Measurements from ENCODE around the gene RNF214.

Gene RNF214

GRCh38 chr11:117202386-117203068, 29.9 kb upstream of the RNF214 start:
- Histone ChIP-seq H3K4me2 (ENCODE audit: insufficient read depth, low read length) (no peak overlapping the region), H3K9me3 (ENCODE audit: insufficient read depth, low read length, severe bottlenecking) (no peaks in the 10 kb centered on the region), H4K20me1 (ENCODE audit: insufficient read depth, low read length) (no peaks in the 10 kb centered on the region), H3K4me3 (ENCODE audit: low read depth in 1 of 2, low read length in 2 of 2) (no peak overlapping the region), H2AFZ (ENCODE audit: low read depth, low read length) (no peak overlapping the region), H3K4me1 (ENCODE audit: insufficient read depth, low read length) (no peaks in the 10 kb centered on the region), H3K9ac (ENCODE audit: low read depth, low read length) (no peak overlapping the region), H3K27me3 (ENCODE audit: insufficient read depth, low read length, poor library complexity) (no peaks in the 10 kb centered on the region), H3K27ac (ENCODE audit: low read length) (no peak overlapping the region), H3K36me3 (ENCODE audit: insufficient read depth, low read length) (peaks cover 12% of the 10 kb centered on the region), H3K79me2 (ENCODE audit: insufficient read depth, low read length) (no peaks in the 10 kb centered on the region)
- TF ChIP-seq EZH2 (IDR thresholded peaks at IDR 0.05; ENCODE audit: borderline replicate concordance, low read depth, low read length, severe bottlenecking) (no peak), CTCF (IDR thresholded peaks at IDR 0.05; ENCODE audit: borderline replicate concordance, extremely low read depth, low read length, poor library complexity, severe bottlenecking) (no peak)
- DNase-seq = no peak
- no peak for ATAC-seq (ENCODE audit: insufficient read depth, low read depth)

GRCh38 chr11:117203069-117203407, 29.4 kb upstream of the RNF214 start:
- no peak overlapping the region for H2AFZ ChIP-seq (ENCODE audit: low read depth, low read length)
- peaks cover 12% of the 10 kb centered on the region for H3K36me3 ChIP-seq (ENCODE audit: insufficient read depth, low read length)
- no peak overlapping the region for H3K4me2 ChIP-seq (ENCODE audit: insufficient read depth, low read length)
- ATAC-seq (ENCODE audit: insufficient read depth, low read depth) = no peak
- no peak for TF ChIP-seq CTCF (IDR thresholded peaks at IDR 0.05; ENCODE audit: borderline replicate concordance, extremely low read depth, low read length, poor library complexity, severe bottlenecking)
- TF ChIP-seq EZH2 (IDR thresholded peaks at IDR 0.05; ENCODE audit: borderline replicate concordance, low read depth, low read length, severe bottlenecking) = no peak
- H3K79me2 ChIP-seq (ENCODE audit: insufficient read depth, low read length) = no peaks in the 10 kb centered on the region
- no peaks in the 10 kb centered on the region for H3K27me3 ChIP-seq (ENCODE audit: insufficient read depth, low read length, poor library complexity)
- no peak overlapping the region for H3K4me3 ChIP-seq (ENCODE audit: low read depth in 1 of 2, low read length in 2 of 2)
- H3K9ac ChIP-seq (ENCODE audit: low read depth, low read length) = no peak overlapping the region
- H3K27ac ChIP-seq (ENCODE audit: low read length) = no peak overlapping the region
- H3K4me1 ChIP-seq (ENCODE audit: insufficient read depth, low read length) = no peaks in the 10 kb centered on the region
- no peak for DNase-seq
- no peaks in the 10 kb centered on the region for H3K9me3 ChIP-seq (ENCODE audit: insufficient read depth, low read length, severe bottlenecking)
- H4K20me1 ChIP-seq (ENCODE audit: insufficient read depth, low read length) = no peaks in the 10 kb centered on the region

DNA sequence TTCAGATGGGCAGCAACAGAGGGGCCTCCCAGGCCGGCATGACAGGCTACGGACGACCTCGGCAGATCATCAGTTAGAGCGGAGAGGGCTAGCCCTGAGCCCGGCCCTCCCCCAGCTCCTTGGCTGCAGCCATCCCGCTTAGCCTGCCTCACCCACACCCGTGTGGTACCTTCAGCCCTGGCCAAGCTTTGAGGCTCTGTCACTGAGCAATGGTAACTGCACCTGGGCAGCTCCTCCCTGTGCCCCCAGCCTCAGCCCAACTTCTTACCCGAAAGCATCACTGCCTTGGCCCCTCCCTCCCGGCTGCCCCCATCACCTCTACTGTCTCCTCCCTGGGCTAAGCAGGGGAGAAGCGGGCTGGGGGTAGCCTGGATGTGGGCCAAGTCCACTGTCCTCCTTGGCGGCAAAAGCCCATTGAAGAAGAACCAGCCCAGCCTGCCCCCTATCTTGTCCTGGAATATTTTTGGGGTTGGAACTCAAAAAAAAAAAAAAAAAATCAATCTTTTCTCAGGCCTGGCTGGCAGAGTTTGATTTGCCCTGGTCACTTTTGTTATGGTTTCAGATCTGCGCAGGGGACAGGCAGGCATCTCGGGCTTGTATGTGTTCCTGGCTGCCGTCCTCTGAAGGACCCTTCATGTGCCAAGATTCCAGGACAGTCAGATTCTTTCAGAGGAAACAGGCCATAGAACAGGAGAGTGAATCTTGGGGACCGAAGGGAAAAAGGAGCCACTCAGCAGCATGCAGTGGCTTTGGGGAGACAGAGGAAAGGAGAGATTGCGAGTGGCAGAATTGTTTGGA, 28.0 kb upstream of the RNF214 start:
- H3K36me3 ChIP-seq (ENCODE audit: insufficient read depth, low read length) = peaks cover 12% of the 10 kb centered on the region
- TF ChIP-seq CTCF (IDR thresholded peaks at IDR 0.05; ENCODE audit: borderline replicate concordance, extremely low read depth, low read length, poor library complexity, severe bottlenecking) = no peak
- no peak for TF ChIP-seq EZH2 (IDR thresholded peaks at IDR 0.05; ENCODE audit: borderline replicate concordance, low read depth, low read length, severe bottlenecking)
- no peak overlapping the region for H3K9ac ChIP-seq (ENCODE audit: low read depth, low read length)
- no peaks in the 10 kb centered on the region for H3K79me2 ChIP-seq (ENCODE audit: insufficient read depth, low read length)
- H3K27me3 ChIP-seq (ENCODE audit: insufficient read depth, low read length, poor library complexity) = no peaks in the 10 kb centered on the region
- ATAC-seq (ENCODE audit: insufficient read depth, low read depth) (no peak), DNase-seq (no peak)
- no peak overlapping the region for H3K4me2 ChIP-seq (ENCODE audit: insufficient read depth, low read length)
- H3K4me3 ChIP-seq (ENCODE audit: low read depth in 1 of 2, low read length in 2 of 2) = no peak overlapping the region
- H3K27ac ChIP-seq (ENCODE audit: low read length) = no peak overlapping the region
- H2AFZ ChIP-seq (ENCODE audit: low read depth, low read length) = no peak overlapping the region
- H4K20me1 ChIP-seq (ENCODE audit: insufficient read depth, low read length) = no peaks in the 10 kb centered on the region
- H3K4me1 ChIP-seq (ENCODE audit: insufficient read depth, low read length) = no peaks in the 10 kb centered on the region
- no peaks in the 10 kb centered on the region for H3K9me3 ChIP-seq (ENCODE audit: insufficient read depth, low read length, severe bottlenecking)
